HepG2 (cell line): ENCODE results near the gene TMF1. TPM values are rescaled to one million over a fixed set of nuclear protein-coding genes. Genes with fewer than 3 reads are reported as not detected.

Source experiments
- CBFB ChIP-seq: sonication (generic); formaldehyde crosslinking; IDR thresholded peaks from 2 replicates; pipeline ENCODE4 v1.4.0; 2020; ENCODE audit warnings: missing genetic modification reagents
- NR3C1 ChIP-seq: sonication (generic); formaldehyde crosslinking; IDR thresholded peaks from 2 replicates; pipeline ENCODE4 v1.4.0; 2020; ENCODE audit warnings: missing genetic modification reagents
- REL ChIP-seq: sonication (generic); formaldehyde crosslinking; conservative IDR thresholded peaks from 2 replicates; pipeline ENCODE4 v1.8.0; 2022; ENCODE audit warnings: mild to moderate bottlenecking, missing genetic modification reagents, moderate library complexity
- RORA ChIP-seq: sonication (generic); formaldehyde crosslinking; IDR thresholded peaks from 2 replicates; pipeline ENCODE4 v1.5.0; 2020; ENCODE audit warnings: mild to moderate bottlenecking, missing genetic modification reagents, moderate library complexity
- SIX4 ChIP-seq: sonication (generic); formaldehyde crosslinking; IDR thresholded peaks from 2 replicates; pipeline ENCODE4 v1.4.0; 2020; ENCODE audit warnings: missing genetic modification reagents
- TAF1 ChIP-seq: sonication (generic); formaldehyde crosslinking; IDR thresholded peaks from 2 replicates; pipeline ENCODE4 v1.4.0; 2020; ENCODE audit warnings: missing genetic modification reagents
- TBL1XR1 ChIP-seq: fragments of 150-350 bp; IDR thresholded peaks from 2 replicates; pipeline ENCODE4 v1.6.1; 2014; ENCODE audit warnings: borderline replicate concordance, low read length; ENCODE audit not compliant: partially characterized antibody
- XBP1 ChIP-seq: sonication (generic); formaldehyde crosslinking; IDR thresholded peaks from 2 replicates; pipeline ENCODE4 v1.5.0; 2020; ENCODE audit warnings: missing genetic modification reagents
- ZBTB7A ChIP-seq: sonication (generic); formaldehyde crosslinking; IDR thresholded peaks from 2 replicates; pipeline ENCODE4 v1.8.0; 2022; ENCODE audit warnings: mild to moderate bottlenecking, missing genetic modification reagents
- ZKSCAN8 ChIP-seq: IDR thresholded peaks from 2 replicates; pipeline ENCODE4 v1.6.1; 2016; ENCODE audit warnings: borderline replicate concordance, missing genetic modification reagents, missing compliant biosample characterization
- ZNF20 ChIP-seq: sonication (generic); formaldehyde crosslinking; IDR thresholded peaks from 2 replicates; pipeline ENCODE4 v1.4.0; 2020; ENCODE audit warnings: mild to moderate bottlenecking, moderate library complexity, missing genetic modification reagents
- ZNF205 ChIP-seq: IDR thresholded peaks from 2 replicates; pipeline ENCODE4 v1.6.1; 2018; ENCODE audit warnings: missing biosample characterization, missing genetic modification reagents
- ZNF337 ChIP-seq: sonication (generic); formaldehyde crosslinking; IDR thresholded peaks from 2 replicates; pipeline ENCODE4 v1.5.1; 2020; ENCODE audit warnings: missing genetic modification reagents, low read depth, mild to moderate bottlenecking, borderline replicate concordance
- ZNF510 ChIP-seq: sonication (generic); formaldehyde crosslinking; IDR thresholded peaks from 2 replicates; pipeline ENCODE4 v1.4.0; 2020; ENCODE audit warnings: low read depth, mild to moderate bottlenecking, missing genetic modification reagents
- ZNF703 ChIP-seq: sonication (generic); formaldehyde crosslinking; IDR thresholded peaks from 2 replicates; pipeline ENCODE4 v1.5.1; 2020; ENCODE audit warnings: missing genetic modification reagents, mild to moderate bottlenecking, moderate library complexity, borderline replicate concordance
- polyA plus RNA-seq, 8 experiments: library from polyadenylated mRNA; depleted of rRNA in 3 of 8; stranded (reverse) in 7 of 8; unstranded in 1 of 8; fragments of >200 nt; fragmentation: Illumina TruSeq in 4 of 8; extraction: Trizol in 4 of 8; gene quantifications; 2 replicates each; pipeline versions ENCODE4 v1.2.1 to v1.2.3, GENCODE V29; 2011 to 2016; ENCODE audit warnings: low read depth in 4 of 8, missing spikeins in 1 of 8, mixed read lengths in 1 of 8; ENCODE audit not compliant: insufficient read depth in 1 of 8
- total RNA-seq, 5 experiments: library from RNA; depleted of rRNA; stranded (reverse); fragments of >200 nt; fragmentation: Illumina TruSeq; extraction: Trizol; gene quantifications; 2 replicates each; pipeline ENCODE4 v1.2.3, GENCODE V29; 2016; ENCODE audit warnings: low read depth in 1 of 5
- TF ChIP-seq, protein P1 (sequence below): sonication (generic); formaldehyde crosslinking; IDR thresholded peaks from 2 replicates; pipeline ENCODE4 v1.4.0; 2020; ENCODE audit warnings: low read depth, missing genetic modification reagents
- TF ChIP-seq, protein P2 (sequence below): sonication (generic); formaldehyde crosslinking; IDR thresholded peaks from 2 replicates; pipeline ENCODE4 v1.8.1; 2022; ENCODE audit warnings: mild to moderate bottlenecking, missing genetic modification reagents
- TF ChIP-seq, protein P3 (sequence below): sonication (generic); formaldehyde crosslinking; IDR thresholded peaks from 2 replicates; pipeline ENCODE4; 2020; ENCODE audit warnings: missing genetic modification reagents, mild to moderate bottlenecking, borderline replicate concordance
- TF ChIP-seq, protein P4 (sequence below): sonication (generic); formaldehyde crosslinking; IDR thresholded peaks from 2 replicates; pipeline ENCODE4 v1.8.0; 2022; ENCODE audit warnings: missing genetic modification reagents, mild to moderate bottlenecking, borderline replicate concordance

Gene TMF1
- total and polyA plus RNA-seq, 2 of the 13 experiments (the other 11 are each of a cell fraction or from before 2014, with no cell fraction given), result 12.1 to 38.4 TPM

DNA sequence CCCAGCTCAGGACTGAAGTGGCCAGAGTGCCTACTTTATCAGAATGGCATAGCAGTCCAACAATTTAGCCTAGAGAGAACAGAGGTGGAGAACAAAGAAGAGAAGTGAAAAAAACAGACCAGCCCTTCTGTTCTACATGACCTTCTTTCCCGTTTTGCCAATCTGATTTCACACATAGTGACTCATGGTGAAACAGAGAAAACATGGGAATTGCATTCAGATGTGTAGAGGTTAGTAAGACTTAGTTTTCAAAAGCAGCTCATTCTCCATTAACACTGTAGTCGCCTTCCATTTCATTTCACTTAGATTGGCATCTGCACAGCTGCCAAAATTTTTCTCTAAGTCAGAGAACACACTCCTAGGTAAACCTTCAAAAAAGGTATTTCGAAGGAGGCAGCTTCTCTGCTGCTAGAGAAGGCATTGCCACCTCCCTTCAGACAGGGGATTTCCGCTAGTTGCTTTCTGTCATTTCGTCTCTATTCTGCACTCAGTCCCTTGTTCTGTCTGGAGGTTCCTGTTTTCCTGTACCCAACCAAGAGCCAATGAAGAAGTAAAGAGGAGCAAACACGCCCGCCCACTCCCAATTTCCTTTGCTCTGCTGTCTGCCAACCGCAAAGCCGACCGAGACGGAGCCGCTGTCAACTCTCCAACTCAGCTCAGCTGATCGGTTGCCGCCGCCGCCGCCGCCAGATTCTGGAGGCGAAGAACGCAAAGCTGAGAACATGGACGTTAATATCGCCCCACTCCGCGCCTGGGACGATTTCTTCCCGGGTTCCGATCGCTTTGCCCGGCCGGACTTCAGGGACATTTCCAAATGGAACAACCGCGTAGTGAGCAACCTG, 32.4 kb upstream of the TMF1 start, which contains the start of gene ARL6IP5 (continued):
- TF ChIP-seq ZNF337 (CRISPR knock-in tag) (no peak), ZNF20 (no peak), ZBTB7A (no peak), RORA (CRISPR knock-in tag) (no peak), NR3C1 (CRISPR knock-in tag) (no peak), ZNF703 (CRISPR knock-in tag) (no peak), CBFB (CRISPR knock-in tag) (peak; percentile 46; the same call in 1 of the 2 replicates), SIX4 (CRISPR knock-in tag) (no peak), TAF1 (CRISPR knock-in tag) (peak; percentile 60), ZNF510 (no peak), REL (CRISPR knock-in tag) (no peak), TBL1XR1 (no peak), XBP1 (CRISPR knock-in tag) (no peak), ZKSCAN8 (no peak), ZNF205 (no peak)
- TF ChIP-seq, protein P1, sequence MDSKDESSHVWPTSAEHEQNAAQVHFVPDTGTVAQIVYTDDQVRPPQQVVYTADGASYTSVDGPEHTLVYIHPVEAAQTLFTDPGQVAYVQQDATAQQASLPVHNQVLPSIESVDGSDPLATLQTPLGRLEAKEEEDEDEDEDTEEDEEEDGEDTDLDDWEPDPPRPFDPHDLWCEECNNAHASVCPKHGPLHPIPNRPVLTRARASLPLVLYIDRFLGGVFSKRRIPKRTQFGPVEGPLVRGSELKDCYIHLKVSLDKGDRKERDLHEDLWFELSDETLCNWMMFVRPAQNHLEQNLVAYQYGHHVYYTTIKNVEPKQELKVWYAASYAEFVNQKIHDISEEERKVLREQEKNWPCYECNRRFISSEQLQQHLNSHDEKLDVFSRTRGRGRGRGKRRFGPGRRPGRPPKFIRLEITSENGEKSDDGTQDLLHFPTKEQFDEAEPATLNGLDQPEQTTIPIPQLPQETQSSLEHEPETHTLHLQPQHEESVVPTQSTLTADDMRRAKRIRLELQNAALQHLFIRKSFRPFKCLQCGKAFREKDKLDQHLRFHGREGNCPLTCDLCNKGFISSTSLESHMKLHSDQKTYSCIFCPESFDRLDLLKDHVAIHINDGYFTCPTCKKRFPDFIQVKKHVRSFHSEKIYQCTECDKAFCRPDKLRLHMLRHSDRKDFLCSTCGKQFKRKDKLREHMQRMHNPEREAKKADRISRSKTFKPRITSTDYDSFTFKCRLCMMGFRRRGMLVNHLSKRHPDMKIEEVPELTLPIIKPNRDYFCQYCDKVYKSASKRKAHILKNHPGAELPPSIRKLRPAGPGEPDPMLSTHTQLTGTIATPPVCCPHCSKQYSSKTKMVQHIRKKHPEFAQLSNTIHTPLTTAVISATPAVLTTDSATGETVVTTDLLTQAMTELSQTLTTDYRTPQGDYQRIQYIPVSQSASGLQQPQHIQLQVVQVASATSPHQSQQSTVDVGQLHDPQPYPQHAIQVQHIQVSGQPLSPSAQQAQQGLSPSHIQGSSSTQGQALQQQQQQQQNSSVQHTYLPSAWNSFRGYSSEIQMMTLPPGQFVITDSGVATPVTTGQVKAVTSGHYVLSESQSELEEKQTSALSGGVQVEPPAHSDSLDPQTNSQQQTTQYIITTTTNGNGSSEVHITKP (CRISPR knock-in tag), result no peak; the same call in 1 of the 2 replicates
- TF ChIP-seq, protein P2, sequence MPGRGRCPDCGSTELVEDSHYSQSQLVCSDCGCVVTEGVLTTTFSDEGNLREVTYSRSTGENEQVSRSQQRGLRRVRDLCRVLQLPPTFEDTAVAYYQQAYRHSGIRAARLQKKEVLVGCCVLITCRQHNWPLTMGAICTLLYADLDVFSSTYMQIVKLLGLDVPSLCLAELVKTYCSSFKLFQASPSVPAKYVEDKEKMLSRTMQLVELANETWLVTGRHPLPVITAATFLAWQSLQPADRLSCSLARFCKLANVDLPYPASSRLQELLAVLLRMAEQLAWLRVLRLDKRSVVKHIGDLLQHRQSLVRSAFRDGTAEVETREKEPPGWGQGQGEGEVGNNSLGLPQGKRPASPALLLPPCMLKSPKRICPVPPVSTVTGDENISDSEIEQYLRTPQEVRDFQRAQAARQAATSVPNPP, result no peak
- TF ChIP-seq, protein P3, sequence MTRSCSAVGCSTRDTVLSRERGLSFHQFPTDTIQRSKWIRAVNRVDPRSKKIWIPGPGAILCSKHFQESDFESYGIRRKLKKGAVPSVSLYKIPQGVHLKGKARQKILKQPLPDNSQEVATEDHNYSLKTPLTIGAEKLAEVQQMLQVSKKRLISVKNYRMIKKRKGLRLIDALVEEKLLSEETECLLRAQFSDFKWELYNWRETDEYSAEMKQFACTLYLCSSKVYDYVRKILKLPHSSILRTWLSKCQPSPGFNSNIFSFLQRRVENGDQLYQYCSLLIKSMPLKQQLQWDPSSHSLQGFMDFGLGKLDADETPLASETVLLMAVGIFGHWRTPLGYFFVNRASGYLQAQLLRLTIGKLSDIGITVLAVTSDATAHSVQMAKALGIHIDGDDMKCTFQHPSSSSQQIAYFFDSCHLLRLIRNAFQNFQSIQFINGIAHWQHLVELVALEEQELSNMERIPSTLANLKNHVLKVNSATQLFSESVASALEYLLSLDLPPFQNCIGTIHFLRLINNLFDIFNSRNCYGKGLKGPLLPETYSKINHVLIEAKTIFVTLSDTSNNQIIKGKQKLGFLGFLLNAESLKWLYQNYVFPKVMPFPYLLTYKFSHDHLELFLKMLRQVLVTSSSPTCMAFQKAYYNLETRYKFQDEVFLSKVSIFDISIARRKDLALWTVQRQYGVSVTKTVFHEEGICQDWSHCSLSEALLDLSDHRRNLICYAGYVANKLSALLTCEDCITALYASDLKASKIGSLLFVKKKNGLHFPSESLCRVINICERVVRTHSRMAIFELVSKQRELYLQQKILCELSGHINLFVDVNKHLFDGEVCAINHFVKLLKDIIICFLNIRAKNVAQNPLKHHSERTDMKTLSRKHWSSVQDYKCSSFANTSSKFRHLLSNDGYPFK (CRISPR knock-in tag), result peak; percentile 74; the same call in 1 of the 2 replicates
- TF ChIP-seq, protein P4, sequence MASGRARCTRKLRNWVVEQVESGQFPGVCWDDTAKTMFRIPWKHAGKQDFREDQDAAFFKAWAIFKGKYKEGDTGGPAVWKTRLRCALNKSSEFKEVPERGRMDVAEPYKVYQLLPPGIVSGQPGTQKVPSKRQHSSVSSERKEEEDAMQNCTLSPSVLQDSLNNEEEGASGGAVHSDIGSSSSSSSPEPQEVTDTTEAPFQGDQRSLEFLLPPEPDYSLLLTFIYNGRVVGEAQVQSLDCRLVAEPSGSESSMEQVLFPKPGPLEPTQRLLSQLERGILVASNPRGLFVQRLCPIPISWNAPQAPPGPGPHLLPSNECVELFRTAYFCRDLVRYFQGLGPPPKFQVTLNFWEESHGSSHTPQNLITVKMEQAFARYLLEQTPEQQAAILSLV, result no peak; the same call in 1 of the 2 replicates
